HG02840 (cell line): ENCODE measurements around the gene CXCR6.
"Not testable (repeated sequence)": the region's sequence is repeated elsewhere in the genome, so short reads cannot be mapped to it uniquely, and the experiment has no call there.

Source experiments
- ATAC-seq: cut with Tn5 transposase; IDR thresholded peaks from one replicate; pipeline ENCODE4 v1.9.1; 2021; ENCODE audit warnings: mild to moderate bottlenecking, moderate library complexity, moderate number of reproducible peaks; ENCODE audit not compliant: unreplicated experiment, low FRiP score

CXCR6 gene

GRCh38 chr3:45985532-45986302 lies 42.5 kb downstream of the CXCR6 start:
- ATAC-seq: no peak

- ATAC-seq: no peak
Measured at GRCh38 chr3:45986303-45986982, 43.2 kb downstream of the CXCR6 start.

- no peak for ATAC-seq
Measured at GRCh38 chr3:45987368-45988291, 44.4 kb downstream of the CXCR6 start.

GRCh38 chr3:45988362-45988761 lies 45.1 kb downstream of the CXCR6 start:
- ATAC-seq: no peak

- no peak for ATAC-seq
Measured at GRCh38 chr3:45988804-45989203, 45.5 kb downstream of the CXCR6 start.

- ATAC-seq: no peak
Measured at GRCh38 chr3:45990181-45990580, 46.9 kb downstream of the CXCR6 start.

- no peak for ATAC-seq
Measured at GRCh38 chr3:45991341-45991740, 48.1 kb downstream of the CXCR6 start.

- ATAC-seq: no peak
Measured at GRCh38 chr3:45992133-45992729, 49.0 kb downstream of the CXCR6 start.

GRCh38 chr3:45992821-45993221 lies 49.6 kb downstream of the CXCR6 start:
- no peak for ATAC-seq

- no peak for ATAC-seq
Measured at GRCh38 chr3:45993421-45994027, 50.3 kb downstream of the CXCR6 start.

- peak; percentile 20 for ATAC-seq
Measured at GRCh38 chr3:45994419-45995235, 51.4 kb downstream of the CXCR6 start.

- ATAC-seq: peak; percentile 85
Measured at GRCh38 chr3:45995236-45996192, 52.2 kb downstream of the CXCR6 start, which contains the start of gene FYCO1. Gene FYCO1 (minus strand): TSS chr3:45995824. CDS start chr3:45984910, 10,914 bp downstream.

GRCh38 chr3:45997499-45997898 lies 54.2 kb downstream of the CXCR6 start:
- not testable (repeated sequence) for ATAC-seq

- no peak for ATAC-seq
Measured at GRCh38 chr3:45997942-45998341, 54.7 kb downstream of the CXCR6 start.
